Measurements from ENCODE around the gene CDC5L.

Gene CDC5L

GRCh38 chr6:44456070-44456965 is 68.8 kb downstream of the CDC5L start:
- H3K4me3 ChIP-seq (ENCODE audit: low read depth, low read length) = no peak overlapping the region
- TF ChIP-seq MYC (IDR thresholded peaks at IDR 0.05; ENCODE audit: low read depth, low read length) (no peak), POLR2A (IDR thresholded peaks at IDR 0.05; ENCODE audit: extremely low read depth, insufficient read length) (no peak), CTCF (IDR thresholded peaks at IDR 0.05; ENCODE audit: low read depth, low read length) (peak; percentile 91)
- peak; percentile 69 for DNase-seq (ENCODE audit: low read depth)

- DNase-seq (ENCODE audit: low read depth) = no peak
- no peak overlapping the region for H3K4me3 ChIP-seq (ENCODE audit: low read depth, low read length)
- TF ChIP-seq MAX (IDR thresholded peaks at IDR 0.05; ENCODE audit: low read depth, low read length) = no peak
- TF ChIP-seq CTCF (IDR thresholded peaks at IDR 0.05; ENCODE audit: low read depth, low read length) = no peak
- TF ChIP-seq POLR2A (IDR thresholded peaks at IDR 0.05; ENCODE audit: extremely low read depth, insufficient read length) = no peak
- TF ChIP-seq MYC (IDR thresholded peaks at IDR 0.05; ENCODE audit: low read depth, low read length) = no peak
Measured at GRCh38 chr6:44456966-44457292, 69.4 kb downstream of the CDC5L start.

GRCh38 chr6:44457596-44457995 is 70.1 kb downstream of the CDC5L start:
- TF ChIP-seq MAX (IDR thresholded peaks at IDR 0.05; ENCODE audit: low read depth, low read length) (no peak), CTCF (IDR thresholded peaks at IDR 0.05; ENCODE audit: low read depth, low read length) (no peak), MYC (IDR thresholded peaks at IDR 0.05; ENCODE audit: low read depth, low read length) (no peak), POLR2A (IDR thresholded peaks at IDR 0.05; ENCODE audit: extremely low read depth, insufficient read length) (no peak)
- no peak for DNase-seq (ENCODE audit: low read depth)
- H3K4me3 ChIP-seq (ENCODE audit: low read depth, low read length) = no peak overlapping the region

GRCh38 chr6:44458551-44458950 is 71.0 kb downstream of the CDC5L start:
- no peak overlapping the region for H3K4me3 ChIP-seq (ENCODE audit: low read depth, low read length)
- TF ChIP-seq MYC (IDR thresholded peaks at IDR 0.05; ENCODE audit: low read depth, low read length) = no peak
- no peak for TF ChIP-seq POLR2A (IDR thresholded peaks at IDR 0.05; ENCODE audit: extremely low read depth, insufficient read length)
- TF ChIP-seq MAX (IDR thresholded peaks at IDR 0.05; ENCODE audit: low read depth, low read length) = no peak
- TF ChIP-seq CTCF (IDR thresholded peaks at IDR 0.05; ENCODE audit: low read depth, low read length) = no peak
- no peak for DNase-seq (ENCODE audit: low read depth)

- no peak for TF ChIP-seq MYC (IDR thresholded peaks at IDR 0.05; ENCODE audit: low read depth, low read length)
- no peak for TF ChIP-seq CTCF (IDR thresholded peaks at IDR 0.05; ENCODE audit: low read depth, low read length)
- no peak for TF ChIP-seq MAX (IDR thresholded peaks at IDR 0.05; ENCODE audit: low read depth, low read length)
- TF ChIP-seq POLR2A (IDR thresholded peaks at IDR 0.05; ENCODE audit: extremely low read depth, insufficient read length) = no peak
- no peak for DNase-seq (ENCODE audit: low read depth)
- no peak overlapping the region for H3K4me3 ChIP-seq (ENCODE audit: low read depth, low read length)
Measured at GRCh38 chr6:44462335-44462734, 74.8 kb downstream of the CDC5L start.
